Left lung (tissue), 10 donors: ENCODE data around the gene ZNF708. TPM values are rescaled to one million over a fixed set of nuclear protein-coding genes. Genes with fewer than 3 reads are reported as not detected.
A peak's percentile ranks its signal among the peaks of the same experiment; 100 is the strongest.

Source experiments
- ATAC-seq: fragments of 200-7000 bp; cut with Tn5 transposase; one replicate; pipeline ENCODE4 v1.9.1; 2020; ENCODE audit warnings: moderate library complexity
- DNase-seq, 4 donors: peaks; one replicate each; pipeline ENCODE4 v3.0.0-alpha.2; 2013 to 2020
- H3K27ac ChIP-seq, 2 donors: fragments of 200-600 bp; sonication (generic) in 1 of 2; one replicate each; pipeline versions ENCODE4 v1.5.0 to v1.8.0; 2020 to 2021
- H3K27me3 ChIP-seq, 2 donors: fragments of 200-600 bp; sonication (generic) in 1 of 2; one replicate each; pipeline versions ENCODE4 v1.5.0 to v1.8.0; 2020 to 2021
- H3K36me3 ChIP-seq, 2 donors: fragments of 200-600 bp; sonication (generic) in 1 of 2; one replicate each; pipeline versions ENCODE4 v1.5.0 to v1.8.0; 2020 to 2021
- H3K4me1 ChIP-seq, 2 donors: fragments of 200-600 bp; one replicate each; pipeline ENCODE4 v1.8.0; 2021
- H3K4me3 ChIP-seq, 2 donors: fragments of 200-600 bp; sonication (generic) in 1 of 2; one replicate each; pipeline versions ENCODE4 v1.5.0 to v1.8.0; 2020 to 2021; ENCODE audit warnings: mild to moderate bottlenecking in 1 of 2
- H3K9me3 ChIP-seq, 2 donors: fragments of 200-600 bp; sonication (generic) in 1 of 2; one replicate each; pipeline versions ENCODE4 v1.5.0 to v1.8.0; 2020 to 2021
- CTCF ChIP-seq, 2 donors: fragments of 200-600 bp; sonication (generic) in 1 of 2; IDR thresholded peaks; one replicate each; pipeline versions ENCODE4 v1.5.0 to v1.8.0; 2021; ENCODE audit warnings: antibody characterized with exemption in 2 of 2
- intact Hi-C, 2 donors: fragments of 100-400 bp; cut with DNase I; formaldehyde crosslinking; loops; one replicate each; pipeline versions ENCODE4 v1.11.2 to v1.14.2; 2022
- polyA plus RNA-seq, 6 donors: library from polyadenylated mRNA; unstranded; fragments of 120-200 nt; gene quantifications; one replicate each; pipeline ENCODE4 v1.2.1, GENCODE V29; 2013; ENCODE audit not compliant: insufficient read length in 6 of 6
- total RNA-seq, 2 donors: library from RNA; stranded (reverse); fragmentation: NEBNext Ultra II Directional; extraction: Animal tissue kit (Norgen Biotek cat#: 25700); gene quantifications; one replicate each; pipeline ENCODE4 v1.2.1, GENCODE V29; 2021
- donor health status: DM: no; HTN: yes; CAD: no.
- donor health status: DM: no; HTN: no; CAD: no.

The ZNF708 gene
- total and polyA plus RNA-seq, 8 donors = 10.6 to 23.5 (median 22.5) TPM

- no peak for TF ChIP-seq CTCF (IDR thresholded peaks at IDR 0.05)
- no peak for ATAC-seq
Measured at GRCh38 chr19:21335721-21336120, 6.5 kb upstream of the ZNF708 start.

GRCh38 chr19:21328406-21328805, 804 bp downstream of the ZNF708 start:
- peaks cover 10 to 22% of the 10 kb centered on the region in 2 donors for H3K4me1 ChIP-seq
- ATAC-seq (peak; percentile 44), DNase-seq (peak in 2 of 4 donors; percentile 8 to 13)
- intact Hi-C loops = no loop called here
- H3K9me3 ChIP-seq = peaks cover 0 to 11% of the 10 kb centered on the region in 2 donors
- H3K4me3 ChIP-seq = peak overlapping the region; percentile 67 to 72
- TF ChIP-seq CTCF (IDR thresholded peaks at IDR 0.05) = no peak
- H3K36me3 ChIP-seq = peaks cover 0 to 16% of the 10 kb centered on the region in 2 donors
- H3K27me3 ChIP-seq = no peaks in the 10 kb centered on the region
- H3K27ac ChIP-seq = peak overlapping the region; percentile 94 to 96

More at GRCh38 chr19:21335721-21336120, 6.5 kb upstream of the ZNF708 start:
- no peak for DNase-seq
- intact Hi-C loops = no loop called here
- Histone ChIP-seq H3K36me3 (no peaks in the 10 kb centered on the region), H3K9me3 (peaks cover 0 to 58% of the 10 kb centered on the region in 2 donors), H3K4me1 (no peaks in the 10 kb centered on the region), H3K27ac (no peak overlapping the region), H3K27me3 (no peaks in the 10 kb centered on the region), H3K4me3 (no peak overlapping the region)

GRCh38 chr19:21326169-21326568, 3.0 kb downstream of the ZNF708 start:
- Histone ChIP-seq H3K27me3 (no peaks in the 10 kb centered on the region), H3K4me3 (no peak overlapping the region), H3K4me1 (peaks cover 10 to 31% of the 10 kb centered on the region in 2 donors), H3K9me3 (peaks cover 0 to 9% of the 10 kb centered on the region in 2 donors), H3K36me3 (peaks cover 0 to 16% of the 10 kb centered on the region in 2 donors), H3K27ac (no peak overlapping the region)
- no peak for TF ChIP-seq CTCF (IDR thresholded peaks at IDR 0.05)
- intact Hi-C loops = no loop called here
- DNase-seq (no peak), ATAC-seq (no peak)

GRCh38 chr19:21323000-21323399, 6.2 kb downstream of the ZNF708 start:
- no peak for ATAC-seq
- peaks cover 0 to 9% of the 10 kb centered on the region in 2 donors for H3K9me3 ChIP-seq
- H3K4me3 ChIP-seq = no peak overlapping the region
- H3K36me3 ChIP-seq = peaks cover 0 to 26% of the 10 kb centered on the region in 2 donors
- H3K27me3 ChIP-seq = no peaks in the 10 kb centered on the region
- peaks cover 4 to 19% of the 10 kb centered on the region in 2 donors for H3K4me1 ChIP-seq
- intact Hi-C loops = no loop called here
- no peak for DNase-seq
- no peak for TF ChIP-seq CTCF (IDR thresholded peaks at IDR 0.05)
- H3K27ac ChIP-seq = peak overlapping the region in 1 of 2 donors; percentile 7

GRCh38 chr19:21322528-21322927, 6.7 kb downstream of the ZNF708 start:
- H3K9me3 ChIP-seq = peaks cover 0 to 9% of the 10 kb centered on the region in 2 donors
- intact Hi-C loops = no loop called here
- H3K27ac ChIP-seq = no peak overlapping the region
- ATAC-seq = peak; percentile 15
- peaks cover 0 to 26% of the 10 kb centered on the region in 2 donors for H3K36me3 ChIP-seq
- TF ChIP-seq CTCF (IDR thresholded peaks at IDR 0.05) = no peak
- no peak overlapping the region for H3K4me3 ChIP-seq
- DNase-seq = no peak
- H3K4me1 ChIP-seq = peaks cover 0 to 14% of the 10 kb centered on the region in 2 donors
- no peaks in the 10 kb centered on the region for H3K27me3 ChIP-seq
